ENCODE data around the gene ATP11A. TPM values are rescaled to one million over a fixed set of nuclear protein-coding genes. Genes with fewer than 3 reads are reported as not detected.

ATP11A gene
- total and polyA plus RNA-seq, 7 donors: 0.69 to 22.9 (median 9.6) TPM

DNA sequence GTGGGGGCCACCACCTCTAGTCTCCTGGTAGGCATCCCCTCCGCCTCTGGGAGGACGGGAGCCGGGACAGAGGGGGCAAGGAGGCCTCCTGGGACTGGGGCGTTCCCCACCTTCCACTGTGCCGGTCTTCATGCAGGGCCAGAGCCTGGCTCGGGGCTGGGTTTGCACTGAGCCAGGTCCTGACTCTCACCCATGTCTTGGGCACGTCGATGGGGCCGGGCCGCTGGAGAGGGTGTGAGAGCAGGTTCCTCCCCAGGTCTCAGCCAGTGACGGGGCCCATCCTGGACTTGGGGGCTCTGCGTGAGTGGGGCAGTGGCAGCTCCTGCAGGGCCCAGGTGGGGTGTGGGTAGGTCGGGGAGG, 26.6 kb downstream of the ATP11A start:
- TF ChIP-seq EP300 (IDR thresholded peaks at IDR 0.05) (no peak), POLR2A (IDR thresholded peaks at IDR 0.05) (no peak), POLR2AphosphoS5 (IDR thresholded peaks at IDR 0.05) (no peak)
- TF ChIP-seq, protein P1, sequence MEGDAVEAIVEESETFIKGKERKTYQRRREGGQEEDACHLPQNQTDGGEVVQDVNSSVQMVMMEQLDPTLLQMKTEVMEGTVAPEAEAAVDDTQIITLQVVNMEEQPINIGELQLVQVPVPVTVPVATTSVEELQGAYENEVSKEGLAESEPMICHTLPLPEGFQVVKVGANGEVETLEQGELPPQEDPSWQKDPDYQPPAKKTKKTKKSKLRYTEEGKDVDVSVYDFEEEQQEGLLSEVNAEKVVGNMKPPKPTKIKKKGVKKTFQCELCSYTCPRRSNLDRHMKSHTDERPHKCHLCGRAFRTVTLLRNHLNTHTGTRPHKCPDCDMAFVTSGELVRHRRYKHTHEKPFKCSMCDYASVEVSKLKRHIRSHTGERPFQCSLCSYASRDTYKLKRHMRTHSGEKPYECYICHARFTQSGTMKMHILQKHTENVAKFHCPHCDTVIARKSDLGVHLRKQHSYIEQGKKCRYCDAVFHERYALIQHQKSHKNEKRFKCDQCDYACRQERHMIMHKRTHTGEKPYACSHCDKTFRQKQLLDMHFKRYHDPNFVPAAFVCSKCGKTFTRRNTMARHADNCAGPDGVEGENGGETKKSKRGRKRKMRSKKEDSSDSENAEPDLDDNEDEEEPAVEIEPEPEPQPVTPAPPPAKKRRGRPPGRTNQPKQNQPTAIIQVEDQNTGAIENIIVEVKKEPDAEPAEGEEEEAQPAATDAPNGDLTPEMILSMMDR (IDR thresholded peaks at IDR 0.05): no peak
- 95 to 97% methylated on average over 13 of the region's 13 CpGs for WGBS, 2 donors
- H3K4me3 ChIP-seq: no peak overlapping the region
- intact Hi-C loops (cut with DNase I): loop anchor here (10.0 kb wide), 1 partner anchor 128 kb away; no protein-coding TSS in a partner anchor
- peak; percentile 59 for DNase-seq
- H3K9me3 ChIP-seq: no peaks in the 10 kb centered on the region
- no peak overlapping the region for H3K27ac ChIP-seq
- no peaks in the 10 kb centered on the region for H3K36me3 ChIP-seq
- no peaks in the 10 kb centered on the region for H3K27me3 ChIP-seq
- H3K4me1 ChIP-seq: peaks cover 0 to 23% (median 16%) of the 10 kb centered on the region in 4 donors

DNA sequence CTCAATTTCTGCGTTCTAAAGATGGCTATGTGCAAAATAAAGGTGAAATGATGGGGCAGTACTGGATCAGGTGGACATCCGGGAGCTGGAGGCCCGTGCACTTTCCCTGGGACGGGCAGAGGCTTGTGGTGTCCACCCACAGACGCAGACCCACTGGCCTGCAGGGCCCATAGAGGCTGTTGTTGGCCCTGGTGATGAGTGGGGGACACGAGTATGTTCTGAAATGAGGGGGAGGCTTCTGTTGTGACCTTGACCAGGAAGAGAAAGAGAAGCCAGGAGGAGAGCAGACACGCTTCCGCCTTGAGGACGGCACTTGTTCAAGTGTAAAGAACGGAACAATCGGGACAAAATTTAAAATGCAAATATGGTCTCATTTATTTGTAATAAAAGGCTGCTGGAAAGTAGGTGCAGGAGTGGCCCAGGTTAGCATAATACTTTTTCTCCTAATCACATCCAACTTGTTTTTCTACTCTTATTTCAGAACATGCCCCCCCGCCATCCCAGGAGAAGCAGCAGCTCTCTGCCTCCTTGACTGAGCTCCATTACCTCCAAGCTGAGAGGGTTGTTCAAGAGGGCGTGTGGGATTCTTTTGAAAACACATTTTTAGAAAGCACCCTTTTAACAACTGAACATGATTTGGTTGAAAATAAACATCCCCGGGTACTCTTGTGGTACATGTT, 27.1 kb downstream of the ATP11A start:
- Histone ChIP-seq H3K4me3 (no peak overlapping the region), H3K36me3 (no peaks in the 10 kb centered on the region), H3K27ac (no peak overlapping the region), H3K27me3 (no peaks in the 10 kb centered on the region), H3K9me3 (no peaks in the 10 kb centered on the region), H3K4me1 (peaks cover 0 to 17% (median 10%) of the 10 kb centered on the region in 4 donors)
- peak; percentile 34 for DNase-seq
- WGBS, 2 donors: 92 to 94% methylated on average over 14 of the region's 14 CpGs
- no peak for TF ChIP-seq EP300 (IDR thresholded peaks at IDR 0.05)
- no peak for TF ChIP-seq POLR2A (IDR thresholded peaks at IDR 0.05)
- TF ChIP-seq POLR2AphosphoS5 (IDR thresholded peaks at IDR 0.05): no peak
- TF ChIP-seq, protein P1 (IDR thresholded peaks at IDR 0.05): no peak
- intact Hi-C loops (cut with DNase I): loop anchor here (10.0 kb wide), 1 partner anchor 128 kb away; no protein-coding TSS in a partner anchor

DNA sequence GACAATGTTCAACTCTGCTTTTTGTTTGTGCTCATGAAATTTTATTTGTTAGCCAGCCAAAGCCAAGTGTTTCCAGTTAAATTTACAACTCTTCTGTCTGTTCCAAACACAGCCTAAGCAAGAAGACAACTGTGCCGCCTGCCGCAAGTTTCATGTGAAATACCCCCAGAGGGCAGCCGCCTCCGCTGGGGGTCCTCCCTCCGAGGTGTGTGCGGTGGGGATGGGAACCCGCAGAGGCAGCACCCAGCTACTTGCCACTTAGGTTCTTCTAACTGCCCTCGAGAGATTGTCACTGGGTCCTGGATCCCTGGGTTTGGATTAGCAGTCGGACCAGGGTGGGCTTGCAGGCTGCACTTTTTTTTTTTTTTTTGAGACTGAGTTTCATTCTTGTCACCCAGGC, 28.5 kb downstream of the ATP11A start:
- Histone ChIP-seq H3K9me3 (no peaks in the 10 kb centered on the region), H3K4me3 (no peak overlapping the region), H3K36me3 (no peaks in the 10 kb centered on the region), H3K4me1 (peaks cover 0 to 13% (median 2%) of the 10 kb centered on the region in 4 donors), H3K27ac (no peak overlapping the region), H3K27me3 (no peaks in the 10 kb centered on the region)
- TF ChIP-seq, protein P1 (IDR thresholded peaks at IDR 0.05): no peak
- no peak for TF ChIP-seq EP300 (IDR thresholded peaks at IDR 0.05)
- TF ChIP-seq POLR2A (IDR thresholded peaks at IDR 0.05): no peak
- TF ChIP-seq POLR2AphosphoS5 (IDR thresholded peaks at IDR 0.05): no peak
- peak; percentile 58 for DNase-seq
- 95 to 96% methylated on average over 9 of the region's 9 CpGs for WGBS, 2 donors
- intact Hi-C loops (cut with DNase I): loop anchor here (10.0 kb wide), 1 partner anchor 126 kb away; no protein-coding TSS in a partner anchor

DNA sequence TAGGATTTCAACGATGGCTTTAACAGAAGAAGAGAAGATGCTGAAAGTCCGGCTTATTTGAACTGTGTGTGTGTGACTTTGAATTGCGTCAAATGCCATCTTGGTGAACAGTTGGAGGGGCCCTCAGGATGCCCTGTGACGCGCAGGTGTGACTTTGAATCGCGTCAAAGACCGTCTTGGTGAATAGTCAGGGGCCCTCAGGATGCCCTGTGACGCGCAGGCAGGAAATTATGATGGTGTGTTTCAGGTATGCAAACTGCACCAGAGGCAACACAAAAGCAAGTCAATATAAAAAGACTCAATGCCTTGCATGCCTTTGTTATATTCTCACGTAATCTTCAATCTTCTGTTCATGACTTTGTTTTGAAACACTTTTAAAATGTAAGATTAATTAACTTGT, 29.2 kb downstream of the ATP11A start:
- H3K27ac ChIP-seq: no peak overlapping the region
- 86 to 89% methylated on average over 11 of the region's 11 CpGs for WGBS, 2 donors
- DNase-seq: peak; percentile 24
- TF ChIP-seq POLR2AphosphoS5 (IDR thresholded peaks at IDR 0.05) (no peak), POLR2A (IDR thresholded peaks at IDR 0.05) (no peak), EP300 (IDR thresholded peaks at IDR 0.05) (no peak)
- TF ChIP-seq, protein P1 (IDR thresholded peaks at IDR 0.05): no peak
- no peaks in the 10 kb centered on the region for H3K36me3 ChIP-seq
- no peaks in the 10 kb centered on the region for H3K27me3 ChIP-seq
- H3K4me3 ChIP-seq: no peak overlapping the region
- H3K9me3 ChIP-seq: no peaks in the 10 kb centered on the region
- peaks cover 0 to 13% (median 2%) of the 10 kb centered on the region in 4 donors for H3K4me1 ChIP-seq
- intact Hi-C loops (cut with DNase I): loop anchor here (10.0 kb wide), 1 partner anchor 126 kb away; no protein-coding TSS in a partner anchor

All from sigmoid colon (tissue), 7 donors.